Astrocyte of the hippocampus (primary cell): ENCODE measurements around the gene PIM2.
"Not testable (repeated sequence)": the region's sequence is repeated elsewhere in the genome, so short reads cannot be mapped to it uniquely, and the experiment has no call there.

Experiments used
- DNase-seq: peaks from one replicate; pipeline ENCODE4 v3.0.0; 2011; ENCODE audit warnings: low read depth, low spot score

PIM2 gene

DNA sequence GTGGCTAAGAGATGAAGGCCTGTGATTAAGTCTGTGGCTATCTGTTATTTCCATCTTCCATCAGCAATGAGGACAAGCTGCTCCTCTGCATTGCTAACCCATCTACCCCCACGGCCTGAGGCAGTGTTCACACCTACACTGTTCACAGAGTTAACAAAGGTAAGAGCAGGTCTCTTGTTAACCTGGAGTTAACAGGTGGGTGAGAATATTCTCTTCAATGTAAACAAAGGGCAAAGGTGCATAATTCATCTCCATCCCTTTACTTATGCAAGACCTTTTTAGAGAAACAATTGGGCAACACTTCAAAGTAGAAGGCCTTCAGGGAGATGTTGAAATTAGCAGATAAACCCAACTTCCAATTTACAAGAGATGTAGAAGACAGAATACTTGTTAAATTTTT is 10.2 kb downstream of the PIM2 start:
- no peak for DNase-seq

DNA sequence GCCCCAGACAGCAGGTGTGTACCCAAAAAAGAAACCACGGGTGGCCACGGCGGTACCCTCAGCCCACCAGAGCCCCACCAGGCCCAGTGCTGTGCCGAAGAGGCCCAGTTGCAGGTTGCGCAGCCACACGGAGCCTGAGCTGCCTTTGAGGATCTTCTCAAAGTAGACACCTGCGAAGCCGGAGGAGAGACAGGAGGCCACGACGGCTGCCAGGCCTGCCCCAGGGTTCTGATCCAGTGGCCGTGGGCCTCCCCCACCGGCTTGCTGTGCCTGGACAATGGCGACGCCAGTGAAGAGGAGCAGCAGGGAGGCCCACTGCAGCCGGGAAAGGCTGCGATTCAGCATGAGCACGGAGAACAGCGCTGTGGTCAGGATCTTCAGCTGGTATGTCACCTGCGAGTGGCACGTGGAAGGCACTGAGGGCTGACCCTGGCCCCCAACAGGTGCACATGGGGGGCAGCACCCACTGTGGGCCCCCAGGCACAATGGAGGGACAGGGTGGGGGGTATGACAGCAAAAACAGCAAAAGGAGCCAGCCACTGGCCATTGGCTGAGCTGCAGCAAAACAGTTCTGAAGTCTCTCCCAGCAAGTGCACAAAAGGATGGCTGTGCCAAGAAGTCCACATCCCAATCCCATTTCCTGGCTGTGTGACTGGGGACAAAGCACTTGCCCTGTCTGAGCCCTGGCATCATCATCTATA is 13.6 kb downstream of the PIM2 start:
- DNase-seq: no peak

DNA sequence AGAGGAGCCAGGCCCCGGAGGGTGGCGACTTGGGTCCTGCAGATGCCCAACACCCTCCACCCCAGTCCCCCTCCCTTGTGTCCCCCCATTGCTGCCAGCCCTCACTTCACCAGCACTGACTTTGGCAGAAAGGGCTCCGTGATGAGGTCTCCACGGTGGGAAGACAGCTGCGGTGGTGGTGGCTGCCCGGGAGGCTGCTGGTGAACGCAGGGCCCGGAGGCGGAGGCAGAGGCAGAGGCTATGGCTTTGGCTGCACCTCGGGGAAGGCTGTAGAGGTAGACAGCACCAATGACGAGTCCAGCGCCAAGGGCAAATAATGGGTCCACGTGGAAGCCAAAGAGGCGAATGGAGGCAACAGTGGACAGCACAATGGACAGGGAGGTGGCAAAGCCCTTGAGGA is 14.2 kb downstream of the PIM2 start:
- DNase-seq: no peak

DNA sequence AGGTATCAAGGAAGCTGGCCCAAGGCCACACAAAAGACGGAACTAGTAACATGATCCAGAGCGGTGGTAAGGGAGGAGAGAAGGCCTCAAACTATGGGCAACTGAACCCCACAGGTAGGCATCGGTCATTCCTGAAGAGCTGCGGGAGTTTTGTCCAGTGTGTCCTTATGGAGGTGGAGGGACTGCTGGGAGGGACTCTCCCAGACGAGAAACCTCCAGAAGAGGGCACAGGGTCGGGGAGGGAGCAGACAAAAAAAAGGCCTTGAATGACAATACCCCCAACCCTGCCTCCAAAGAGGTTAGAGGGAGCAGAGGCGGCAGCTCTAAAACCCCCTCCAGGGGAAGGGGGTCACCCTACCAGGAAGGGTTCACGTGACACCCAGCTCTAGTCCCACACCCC is 14.6 kb downstream of the PIM2 start:
- no peak for DNase-seq

DNA sequence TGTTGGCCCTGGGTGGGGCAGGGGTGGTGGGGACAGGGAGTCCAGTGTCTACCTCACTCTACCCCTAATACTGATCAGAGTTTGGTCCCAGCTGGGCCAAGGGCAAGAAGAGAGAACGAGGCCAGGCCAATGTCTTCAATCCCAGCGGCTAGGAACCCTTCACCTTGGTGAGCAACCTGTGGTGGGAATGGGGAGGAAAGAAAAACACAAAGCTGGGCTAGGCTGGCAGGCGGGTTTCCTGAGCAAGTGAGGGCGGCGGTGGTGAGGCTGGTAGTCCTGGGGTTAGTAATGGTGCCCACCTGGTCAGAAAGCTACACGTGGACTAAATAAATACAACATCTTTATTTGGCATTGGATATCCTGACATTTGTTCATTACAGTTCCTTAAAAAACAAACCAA is 15.5 kb downstream of the PIM2 start:
- DNase-seq: no peak

DNA sequence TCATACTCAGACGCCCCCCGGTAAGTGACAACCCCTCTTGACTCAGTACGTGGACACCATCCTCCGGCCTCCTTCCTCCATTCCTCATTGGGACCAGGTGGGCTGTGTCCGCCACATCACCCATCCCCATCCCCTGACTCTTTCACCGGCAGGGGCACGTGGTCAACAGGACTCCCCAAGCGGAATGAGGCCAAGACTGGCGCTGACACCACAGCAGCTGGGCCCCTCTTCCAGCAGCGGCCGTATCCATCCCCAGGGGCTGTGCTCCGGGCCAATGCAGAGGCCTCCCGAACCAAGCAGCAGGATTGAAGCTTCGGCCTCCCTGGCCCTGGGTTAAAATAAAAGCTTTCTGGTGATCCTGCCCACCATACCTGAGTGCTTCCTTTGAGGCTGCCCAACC is 16.0 kb downstream of the PIM2 start:
- DNase-seq: no peak

DNA sequence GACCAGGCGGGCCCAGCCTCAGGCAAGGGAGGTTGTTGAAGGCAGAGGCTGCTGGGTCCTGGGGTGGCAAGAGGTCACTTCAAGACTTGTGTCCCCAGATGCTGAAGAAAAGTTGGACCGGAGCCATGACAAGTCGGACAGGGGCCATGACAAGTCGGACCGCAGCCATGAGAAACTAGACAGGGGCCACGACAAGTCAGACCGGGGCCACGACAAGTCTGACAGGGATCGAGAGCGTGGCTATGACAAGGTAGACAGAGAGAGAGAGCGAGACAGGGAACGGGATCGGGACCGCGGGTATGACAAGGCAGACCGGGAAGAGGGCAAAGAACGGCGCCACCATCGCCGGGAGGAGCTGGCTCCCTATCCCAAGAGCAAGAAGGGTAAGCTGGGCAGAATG is 16.7 kb downstream of the PIM2 start:
- DNase-seq: no peak

DNA sequence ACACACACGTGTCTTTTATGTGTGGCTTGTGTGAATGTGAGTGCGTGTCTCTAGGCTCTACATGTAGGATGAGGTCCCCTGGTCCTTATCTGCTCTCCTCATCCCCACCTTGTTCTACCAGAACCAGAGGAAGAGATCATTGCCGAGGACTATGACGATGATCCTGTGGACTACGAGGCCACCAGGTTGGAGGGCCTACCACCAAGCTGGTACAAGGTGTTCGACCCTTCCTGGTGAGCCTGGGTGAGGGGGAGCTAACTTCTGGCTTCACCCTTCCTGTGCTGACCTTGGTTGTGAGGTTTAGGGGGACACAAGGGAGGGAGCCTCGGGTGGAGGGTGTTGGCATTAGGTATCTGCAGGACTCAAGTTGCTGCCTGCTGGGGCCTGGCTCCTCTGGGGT is 17.8 kb downstream of the PIM2 start:
- no peak for DNase-seq

DNA sequence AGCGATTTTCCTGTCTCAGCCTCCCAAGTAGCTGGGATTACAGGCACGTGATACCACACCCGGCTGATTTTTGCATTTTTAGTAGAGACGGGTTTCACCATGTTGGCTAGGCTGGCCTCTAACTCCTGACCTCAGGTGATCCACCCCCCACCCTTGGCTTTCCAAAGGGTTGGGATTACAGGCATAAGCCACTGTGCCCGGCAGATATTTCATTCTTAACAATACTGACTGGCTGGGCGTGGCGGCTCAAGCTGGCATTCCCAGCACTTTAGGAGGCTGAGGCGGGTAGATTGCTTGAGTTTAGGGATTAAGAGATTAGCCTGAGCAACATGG is 19.8 kb downstream of the PIM2 start:
- DNase-seq: no peak

DNA sequence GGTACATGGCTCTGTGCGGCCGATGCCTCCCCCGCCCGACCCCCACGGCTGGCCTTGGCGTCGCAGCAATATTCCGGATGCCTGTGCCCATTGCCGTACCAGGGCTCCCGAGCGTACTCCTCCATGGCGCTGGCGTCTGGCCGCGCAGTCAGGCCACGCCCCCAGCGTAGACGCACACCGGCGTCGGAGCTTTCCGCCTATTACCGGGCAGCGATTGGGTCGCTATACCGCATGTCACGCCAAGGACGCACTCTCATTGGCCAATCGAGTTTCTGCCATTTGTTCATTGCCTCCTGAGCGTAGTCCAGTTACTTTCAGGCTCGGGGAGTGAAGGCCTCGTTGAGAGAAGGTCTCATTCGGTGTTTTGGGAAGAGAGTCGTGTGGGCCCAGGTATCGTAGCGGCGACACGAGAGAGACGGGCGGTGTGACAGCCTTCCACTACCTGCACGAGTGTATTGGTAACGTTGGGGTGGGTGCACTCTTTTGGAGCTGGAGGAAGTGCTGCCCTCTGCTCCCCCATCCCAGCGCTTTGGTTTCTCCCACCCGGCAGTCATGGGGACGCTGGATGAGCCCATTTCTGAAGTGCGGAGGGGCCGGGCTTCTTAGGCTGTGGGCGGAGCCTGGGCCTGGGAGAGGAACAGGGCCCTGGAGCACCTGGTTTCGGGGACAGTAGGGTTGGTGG is 21.1 kb downstream of the PIM2 start, which contains the start of the genes PQBP1 and TIMM17B:
PQBP1 (plus strand) TSS at position 306 of the 682 bp plus-strand sequence. CDS start 580 bp downstream, outside the sequence.
TIMM17B (minus strand) TSS at position 144 of the 682 bp plus-strand sequence; CDS start at position 125, 19 bp downstream.
- DNase-seq: peak; percentile 96

DNA sequence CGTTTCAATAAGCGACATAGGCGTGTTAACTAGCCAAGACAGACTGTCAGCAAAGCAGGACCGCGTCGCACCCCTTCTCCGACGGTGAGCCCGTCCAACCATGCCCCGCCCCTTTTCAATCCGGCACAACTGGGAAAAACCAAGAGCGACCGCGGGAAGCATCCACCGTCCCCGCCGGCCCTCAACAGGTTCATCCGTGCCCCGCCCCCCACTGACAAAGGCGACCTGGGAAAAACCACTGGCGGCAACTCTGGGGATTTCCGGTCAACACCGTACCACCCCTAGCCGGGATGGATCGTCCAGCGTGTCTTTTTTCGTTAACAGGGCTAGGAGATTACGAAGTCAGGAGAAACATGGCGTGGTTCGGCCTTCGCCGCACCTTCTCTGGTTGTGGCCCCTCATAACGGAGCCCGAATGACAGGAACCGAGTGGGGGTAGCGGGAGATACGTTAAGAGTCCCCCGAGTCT is 21.6 kb downstream of the PIM2 start:
- peak; percentile 85 for DNase-seq

DNA sequence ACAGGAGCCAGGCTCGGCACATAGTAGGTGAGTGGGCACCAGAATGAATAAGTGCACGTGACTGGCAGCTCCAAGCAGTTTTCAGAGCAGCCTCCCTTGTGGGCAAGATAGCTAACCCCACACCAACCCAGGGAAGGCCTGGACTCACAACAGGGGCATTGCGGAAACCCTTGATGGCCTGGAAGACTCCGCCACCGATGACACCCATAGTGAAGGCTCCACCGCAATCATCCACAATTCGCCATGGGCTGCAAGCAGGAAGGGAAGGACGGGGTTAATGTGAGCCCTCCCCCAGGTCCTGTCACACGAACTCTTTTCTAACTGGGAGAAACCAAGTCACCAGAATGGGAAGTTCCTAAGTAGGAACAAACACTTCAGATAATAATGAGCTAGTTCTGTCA is 22.2 kb downstream of the PIM2 start:
- peak; percentile 32 for DNase-seq

DNA sequence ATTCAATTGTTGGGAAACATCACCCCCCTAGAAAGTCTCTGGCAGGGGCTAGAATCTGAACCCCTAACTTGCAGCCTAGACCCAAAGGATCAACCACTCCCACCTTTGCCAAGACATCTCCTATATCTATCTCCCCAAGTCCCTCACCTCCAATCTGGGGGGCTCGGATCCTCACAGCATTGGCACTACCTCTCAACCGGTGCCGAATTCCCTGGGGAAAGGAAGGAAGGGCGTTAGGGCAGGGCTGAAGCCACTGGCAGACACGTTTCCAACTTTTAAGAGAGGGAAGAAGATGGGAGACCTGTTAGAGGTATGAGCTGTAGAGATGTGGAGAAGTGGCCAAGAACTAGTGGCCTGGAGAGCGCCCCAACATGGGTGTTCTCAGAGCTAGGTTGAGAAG is 23.9 kb downstream of the PIM2 start:
- no peak for DNase-seq

DNA sequence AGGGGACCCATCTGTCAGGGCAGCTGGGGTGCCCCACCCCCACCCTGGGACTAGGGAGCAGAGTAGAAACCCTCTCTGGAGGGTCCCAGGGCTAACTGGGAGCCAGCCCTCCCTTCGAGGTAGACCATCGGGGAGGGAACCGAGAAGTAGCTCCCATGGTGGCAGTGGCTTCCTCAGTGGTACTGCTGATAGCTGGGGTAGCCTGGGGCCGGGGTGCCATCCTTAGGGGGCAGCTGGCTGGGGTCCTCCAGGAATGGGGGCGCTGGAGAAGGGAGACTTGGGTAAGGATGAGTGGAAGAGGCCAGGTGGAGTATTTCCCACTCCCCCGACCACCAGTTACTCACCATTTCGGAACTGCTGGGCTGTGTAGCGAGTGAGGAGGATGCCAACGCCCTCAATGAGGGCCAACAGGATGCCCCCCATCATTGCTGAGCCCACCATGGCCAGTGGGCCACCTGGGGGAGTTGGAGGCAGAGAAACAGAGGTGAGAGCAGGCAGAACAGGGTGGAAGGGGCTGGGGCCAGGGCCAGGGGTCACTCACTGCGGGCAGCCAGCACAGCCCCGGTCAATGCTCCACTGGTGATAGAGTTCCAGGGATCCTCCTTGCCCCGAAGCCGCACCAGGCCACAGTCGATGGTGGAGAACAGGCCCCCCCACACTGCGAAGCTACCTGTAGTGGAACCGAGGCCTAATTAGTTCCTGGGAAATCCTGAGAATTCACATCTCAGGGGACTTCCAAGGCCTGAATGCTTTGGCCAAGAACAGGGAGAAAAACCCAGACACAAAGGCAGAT is 25.1 kb downstream of the PIM2 start:
- DNase-seq: no peak

DNA sequence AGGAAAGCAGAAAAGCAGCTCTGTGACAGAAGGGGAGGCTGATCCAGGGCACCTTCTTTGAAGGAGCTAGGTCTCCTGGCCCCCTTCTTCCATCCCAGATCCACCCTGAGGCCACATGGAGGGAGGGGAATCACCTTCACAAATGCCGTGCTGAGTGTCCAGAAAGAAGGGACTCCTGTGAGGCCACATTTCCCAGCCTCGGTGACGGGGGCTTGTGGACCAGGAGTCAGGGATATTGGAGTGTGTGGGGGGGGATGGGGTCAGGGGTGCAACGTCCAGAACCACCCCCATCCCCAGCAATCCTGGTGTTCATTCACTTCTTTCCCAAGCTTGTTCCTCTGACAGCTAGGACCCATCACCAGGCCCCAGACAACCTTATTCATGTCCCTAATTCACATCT is 25.9 kb downstream of the PIM2 start:
- no peak for DNase-seq

DNA sequence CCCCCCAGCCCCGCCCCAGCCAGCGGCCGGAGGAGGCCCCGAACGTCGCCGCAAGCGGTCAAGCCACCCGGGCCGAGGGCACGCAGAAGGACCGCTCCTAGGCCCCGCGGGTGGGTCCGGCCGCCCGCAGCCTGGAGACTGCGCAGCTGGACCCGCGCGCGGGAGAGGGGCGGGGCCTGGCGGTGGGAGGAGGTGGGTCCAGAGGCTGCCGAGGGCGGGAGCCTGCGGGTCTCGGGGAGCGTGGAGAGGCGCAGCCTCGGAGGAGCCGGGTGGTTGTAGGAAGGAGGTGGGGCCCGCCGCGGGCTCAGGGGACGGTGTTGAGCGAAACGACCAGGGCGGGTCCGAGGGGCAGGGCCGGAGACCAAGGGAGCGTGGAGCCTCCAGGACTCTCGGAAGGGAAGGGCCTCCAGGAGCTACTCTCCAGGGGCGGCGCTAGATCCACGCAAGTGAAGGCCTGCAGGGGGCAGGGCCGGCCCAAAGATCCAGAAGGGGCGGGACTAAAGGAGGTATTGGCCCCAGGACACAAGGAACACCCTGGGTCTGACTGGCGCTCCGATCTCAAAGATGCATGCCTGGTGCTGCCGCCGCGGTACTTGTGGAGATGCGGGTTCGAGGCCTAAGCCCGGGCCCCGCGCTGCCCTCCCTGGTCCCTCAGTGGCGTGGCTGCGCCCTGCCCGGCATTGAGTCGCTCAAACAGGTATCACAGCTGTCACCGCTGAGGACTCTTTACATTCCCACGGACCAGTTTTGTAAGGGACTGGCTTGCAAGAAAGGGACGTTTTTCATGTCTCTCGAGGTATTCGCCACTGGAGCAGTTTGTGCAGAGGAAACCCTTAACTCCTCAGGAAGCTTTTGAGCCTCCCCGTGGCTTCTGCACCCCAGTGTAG is 27.2 kb downstream of the PIM2 start:
- peak; percentile 90 for DNase-seq

DNA sequence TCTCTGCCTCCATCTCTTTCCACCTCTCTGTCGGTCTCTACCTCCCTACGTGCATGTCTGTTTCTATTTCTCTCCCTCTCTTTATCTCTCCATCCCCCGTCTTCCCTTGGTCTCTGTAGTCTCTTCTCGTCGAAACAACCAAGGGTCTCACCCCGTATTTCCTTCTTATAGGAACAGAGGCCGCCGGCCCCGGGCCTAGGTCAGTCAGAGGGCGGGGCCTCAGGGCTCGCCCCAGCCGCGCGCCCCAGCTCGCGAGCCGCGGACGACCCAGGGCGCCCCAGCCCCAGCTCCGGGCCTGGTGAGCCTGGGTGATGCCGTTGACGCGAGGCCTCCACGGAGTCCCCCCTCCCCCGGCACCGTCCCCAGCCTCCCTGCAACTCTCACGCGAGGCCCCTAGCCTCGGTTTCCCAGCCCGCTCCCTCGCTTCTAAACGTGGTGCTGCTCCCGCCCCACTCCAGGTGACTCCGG is 27.9 kb downstream of the PIM2 start:
- no peak for DNase-seq

DNA sequence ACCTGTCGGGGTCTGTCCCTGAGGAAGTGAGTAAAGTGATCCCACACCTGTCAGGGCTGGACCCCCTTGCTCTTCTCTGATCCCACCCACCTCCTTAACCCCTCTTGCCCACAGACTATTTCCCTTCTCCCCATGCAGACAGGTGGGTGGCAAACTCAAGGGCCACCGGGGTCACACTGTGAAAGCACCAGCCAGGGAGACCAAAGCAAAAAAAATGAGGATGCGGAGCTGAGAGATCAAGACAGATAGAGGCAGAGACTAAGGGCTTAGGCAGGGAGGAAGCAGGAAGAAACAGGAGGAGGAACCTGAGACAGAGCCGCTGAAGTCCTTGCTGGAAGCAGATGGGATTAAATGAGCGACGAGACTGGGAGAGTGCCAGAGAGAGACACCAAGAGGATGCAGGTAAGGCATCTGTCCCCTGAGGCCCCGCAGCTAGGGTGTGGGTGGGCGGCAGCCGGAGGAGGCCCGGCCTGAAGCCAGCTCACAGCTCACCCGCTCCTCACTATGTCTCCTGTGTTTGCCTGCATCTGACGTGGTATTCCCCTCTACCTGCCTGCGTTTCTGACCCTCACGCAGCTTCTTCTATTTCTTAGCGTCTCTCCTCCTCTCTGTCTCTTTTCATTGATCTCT is 28.4 kb downstream of the PIM2 start:
- DNase-seq: no peak

DNA sequence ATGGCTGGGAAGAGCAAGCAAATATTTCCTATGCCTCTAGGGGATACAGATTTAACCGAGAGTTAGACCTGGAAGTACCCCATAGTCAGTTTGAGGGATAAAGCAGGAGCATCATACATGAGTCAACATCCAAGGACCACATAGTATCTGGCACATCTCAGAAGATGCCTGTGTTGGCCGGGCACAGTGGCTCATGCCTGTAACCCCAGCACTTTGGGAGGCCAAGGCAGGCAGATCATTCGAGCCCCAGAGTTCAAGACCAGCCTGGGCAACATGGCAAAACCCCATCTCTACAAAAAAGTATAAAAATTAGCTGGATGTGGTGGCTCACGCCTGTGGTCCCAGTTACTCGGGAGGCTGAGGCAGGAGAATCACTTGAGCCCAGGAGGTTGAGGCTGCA is 32.2 kb downstream of the PIM2 start:
- DNase-seq: not testable (repeated sequence)

DNA sequence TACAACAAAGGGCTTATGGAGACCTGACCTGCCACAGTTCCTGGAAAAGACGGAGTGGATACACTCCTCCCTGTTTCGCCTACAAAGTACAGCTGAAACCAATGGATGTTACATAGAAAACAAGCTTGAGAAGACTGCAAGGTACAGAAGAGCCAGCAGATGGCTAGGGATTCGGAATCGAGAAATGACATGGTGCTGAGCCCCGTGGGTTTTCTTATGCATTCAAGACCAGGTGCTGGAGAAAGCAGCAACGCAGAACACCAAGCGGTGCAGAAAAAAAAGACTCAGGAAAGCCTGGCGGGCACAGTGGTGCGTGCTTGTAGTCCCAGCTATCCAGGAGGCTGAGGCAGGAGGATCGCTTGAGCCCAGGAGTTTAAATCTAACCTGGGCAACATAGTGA is 35.1 kb downstream of the PIM2 start:
- no peak for DNase-seq

DNA sequence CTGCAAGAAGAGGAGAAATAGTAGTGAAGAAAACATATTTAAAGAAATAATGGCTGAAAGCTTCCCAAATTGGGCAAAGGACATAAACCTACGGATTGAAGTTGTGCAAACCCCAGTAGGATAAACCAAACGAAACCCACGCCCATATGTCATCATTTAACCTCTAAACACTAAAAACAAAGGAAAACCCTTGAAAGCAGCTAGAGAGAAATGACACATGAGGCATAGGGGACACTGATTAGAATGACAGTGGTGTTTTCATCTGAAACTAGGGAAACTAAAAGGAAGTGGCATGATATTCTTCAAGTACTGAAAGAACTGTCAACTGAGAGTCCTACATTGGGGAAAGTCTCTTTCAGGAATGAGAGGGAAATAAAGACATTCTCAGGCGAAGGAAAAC is 41.9 kb downstream of the PIM2 start:
- DNase-seq: not testable (repeated sequence)
